Measurements from ENCODE around the gene CEP112. TPM values are rescaled to one million over a fixed set of nuclear protein-coding genes. Genes with fewer than 3 reads are reported as not detected.

CEP112 gene
- total and polyA plus RNA-seq, 2 experiments from 2014 or later: 4.0 to 4.3 TPM

GRCh38 chr17:66016231-66016630 is 175.7 kb downstream of the CEP112 start (continued):
- TF ChIP-seq REST (IDR thresholded peaks at IDR 0.05; ENCODE audit: unreplicated experiment): no peak

- peaks cover 12% of the 10 kb centered on the region for H3K9me3 Mint-ChIP-seq
- peaks cover 2% of the 10 kb centered on the region for H3K27me3 Mint-ChIP-seq (ENCODE audit: insufficient read depth, low read depth, poor library complexity)
- Histone ChIP-seq H3K27ac (ENCODE audit: low read depth) (no peak overlapping the region), H3K4me3 (no peak overlapping the region), H3K9me2 (ENCODE audit: insufficient read depth) (no peaks in the 10 kb centered on the region), H2AFZ (no peak overlapping the region), H3K4me2 (no peak overlapping the region), H3F3A (replicated peaks; ENCODE audit: low read depth) (no peaks in the 10 kb centered on the region), H4K20me1 (replicated peaks; ENCODE audit: insufficient read depth) (no peaks in the 10 kb centered on the region), H3K36me3 (ENCODE audit: insufficient read depth) (no peaks in the 10 kb centered on the region), H3K79me2 (replicated peaks; ENCODE audit: insufficient read depth) (no peaks in the 10 kb centered on the region), H3K27me3 (ENCODE audit: insufficient read depth) (no peaks in the 10 kb centered on the region), H3K4me1 (ENCODE audit: insufficient read depth) (no peaks in the 10 kb centered on the region)
- TF ChIP-seq EZH2phosphoT487 (IDR thresholded peaks at IDR 0.05; ENCODE audit: unreplicated experiment) (no peak), ZNF462 (CRISPR knock-in tag; IDR thresholded peaks at IDR 0.05) (no peak), STAT1 (IDR thresholded peaks at IDR 0.05; ENCODE audit: unreplicated experiment) (no peak), JUNB (IDR thresholded peaks at IDR 0.05; ENCODE audit: unreplicated experiment) (no peak), ETS1 (IDR thresholded peaks at IDR 0.05) (no peak), POLR2AphosphoS5 (IDR thresholded peaks at IDR 0.05; ENCODE audit: low read depth) (no peak), ZNF114 (CRISPR knock-in tag; IDR thresholded peaks at IDR 0.05) (no peak), ZNF331 (CRISPR knock-in tag; IDR thresholded peaks at IDR 0.05; ENCODE audit: low read depth) (no peak)
- ATAC-seq (no peak), DNase-seq (ENCODE audit: low spot score) (no peak)
- no peak overlapping the region for H3K4me3 Mint-ChIP-seq
- 0 out of 3 replicates have a peak, but pooled peaks cover 2% of the 10 kb centered on the region for H3K36me3 Mint-ChIP-seq (ENCODE audit: low read depth)
- H3K27ac Mint-ChIP-seq: no peak overlapping the region
- no peaks in the 10 kb centered on the region for H3K4me1 Mint-ChIP-seq
These were observed 183.3 kb downstream of the CEP112 start for GRCh38 chr17:66008680-66009079.
